ENCODE results near the gene ZNF525. TPM values are rescaled to one million over a fixed set of nuclear protein-coding genes. Genes with fewer than 3 reads are reported as not detected.
"Not testable (repeated sequence)": the region's sequence is repeated elsewhere in the genome, so short reads cannot be mapped to it uniquely, and the experiment has no call there.

Gene ZNF525
- total and polyA plus RNA-seq, 4 donors, result 1.1 to 5.2 (median 1.4) TPM

DNA sequence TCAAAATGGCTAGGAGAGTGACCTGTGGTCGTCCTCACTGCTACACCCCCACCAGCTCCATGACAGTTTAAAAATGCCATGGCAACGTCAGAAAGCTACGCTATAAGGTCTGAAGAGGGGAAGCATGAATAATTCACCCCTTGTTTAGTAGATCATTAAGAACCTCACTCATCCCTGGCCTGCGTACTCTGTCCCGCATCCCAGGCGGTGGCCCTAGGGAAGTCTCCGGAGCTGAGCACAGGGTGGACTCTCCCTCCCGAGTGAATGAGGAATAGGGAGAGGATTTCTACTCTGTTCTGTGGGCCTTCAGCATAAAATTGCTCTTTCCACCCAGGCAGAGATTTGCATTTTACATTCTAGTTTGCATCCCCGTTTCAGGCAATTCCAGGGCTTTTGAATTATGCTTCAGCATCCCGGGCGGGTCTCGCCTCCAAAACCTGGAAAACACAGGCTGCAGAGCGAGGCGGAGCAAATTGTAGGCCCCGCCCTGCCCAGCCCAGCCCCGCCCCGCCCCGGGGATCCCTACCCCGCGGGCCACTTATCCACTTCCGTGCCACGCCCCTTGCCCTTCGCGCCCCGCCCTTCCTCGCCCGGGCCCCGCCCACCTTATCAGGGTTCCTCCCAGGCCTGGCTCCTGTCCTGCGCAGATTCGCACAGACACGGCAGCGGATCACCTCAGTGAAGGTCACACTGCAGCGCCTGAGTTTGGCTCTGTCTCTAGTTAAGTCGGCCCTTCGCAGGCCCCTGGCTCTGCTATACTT, 7.5 kb upstream of the ZNF525 start:
- no peaks in the 10 kb centered on the region for H3K4me1 ChIP-seq (ENCODE audit: control insufficient read depth in 4 of 4, insufficient read depth in 4 of 4, low read length in 3 of 4)
- H3K9ac ChIP-seq (ENCODE audit: low read depth in 1 of 2, low read length in 2 of 2), result no peak overlapping the region
- no peak for DNase-seq (ENCODE audit: low spot score)
- peak overlapping the region in 2 of 3 donors; percentile 18 to 37 for H3K4me3 ChIP-seq (ENCODE audit: low read depth in 1 of 3, low read length in 3 of 3)
- peaks cover 0 to 3% (median 0%) of the 10 kb centered on the region in 4 donors for H3K36me3 ChIP-seq (ENCODE audit: control insufficient read depth in 4 of 4, insufficient read depth in 3 of 4, low read depth in 1 of 4, low read length in 3 of 4)
- no peak for TF ChIP-seq SP1 (IDR thresholded peaks at IDR 0.05)
- no peak overlapping the region for H3K27ac ChIP-seq (ENCODE audit: low read depth in 1 of 2, low read length in 2 of 2)
- H3K9me3 ChIP-seq (ENCODE audit: control insufficient read depth in 4 of 4, low read length in 3 of 4), result peaks cover 27 to 43% (median 36%) of the 10 kb centered on the region in 4 donors
- H3K27me3 ChIP-seq (ENCODE audit: control insufficient read depth in 4 of 4, insufficient read depth in 4 of 4, low read length in 3 of 4), result no peaks in the 10 kb centered on the region
- 49% methylated on average over 35 of the region's 35 CpGs for WGBS

DNA sequence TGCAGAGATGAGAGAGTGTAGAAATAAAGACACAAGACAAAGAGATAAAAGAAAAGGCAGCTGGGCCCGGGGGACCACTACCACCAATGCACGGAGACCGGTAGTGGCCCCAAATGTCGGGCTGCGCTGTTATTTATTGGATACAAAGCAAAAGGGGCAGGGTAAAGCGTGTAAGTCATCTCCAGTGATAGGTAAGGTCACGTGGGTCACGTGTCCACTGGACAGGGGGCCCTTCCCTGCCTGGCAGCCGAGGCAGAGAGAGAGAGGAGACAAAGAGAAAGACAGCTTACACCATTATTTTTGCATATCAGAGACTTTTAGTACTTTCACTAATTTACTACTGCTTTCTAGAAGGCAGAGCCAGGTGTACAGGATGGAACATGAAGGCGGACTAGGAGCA, 5.4 kb upstream of the ZNF525 start:
- H3K4me3 ChIP-seq (ENCODE audit: low read depth in 1 of 3, low read length in 3 of 3); H3K27ac ChIP-seq (ENCODE audit: low read depth in 1 of 2, low read length in 2 of 2); H3K36me3 ChIP-seq (ENCODE audit: control insufficient read depth in 4 of 4, insufficient read depth in 3 of 4, low read depth in 1 of 4, low read length in 3 of 4); H3K9ac ChIP-seq (ENCODE audit: low read depth in 1 of 2, low read length in 2 of 2); H3K4me1 ChIP-seq (ENCODE audit: control insufficient read depth in 4 of 4, insufficient read depth in 4 of 4, low read length in 3 of 4); H3K27me3 ChIP-seq (ENCODE audit: control insufficient read depth in 4 of 4, insufficient read depth in 4 of 4, low read length in 3 of 4); DNase-seq (ENCODE audit: low spot score): not testable (repeated sequence)
- 91% methylated on average over 10 of the region's 10 CpGs for WGBS
- peaks cover 14 to 26% (median 24%) of the 10 kb centered on the region in 4 donors for H3K9me3 ChIP-seq (ENCODE audit: control insufficient read depth in 4 of 4, low read length in 3 of 4)

DNA sequence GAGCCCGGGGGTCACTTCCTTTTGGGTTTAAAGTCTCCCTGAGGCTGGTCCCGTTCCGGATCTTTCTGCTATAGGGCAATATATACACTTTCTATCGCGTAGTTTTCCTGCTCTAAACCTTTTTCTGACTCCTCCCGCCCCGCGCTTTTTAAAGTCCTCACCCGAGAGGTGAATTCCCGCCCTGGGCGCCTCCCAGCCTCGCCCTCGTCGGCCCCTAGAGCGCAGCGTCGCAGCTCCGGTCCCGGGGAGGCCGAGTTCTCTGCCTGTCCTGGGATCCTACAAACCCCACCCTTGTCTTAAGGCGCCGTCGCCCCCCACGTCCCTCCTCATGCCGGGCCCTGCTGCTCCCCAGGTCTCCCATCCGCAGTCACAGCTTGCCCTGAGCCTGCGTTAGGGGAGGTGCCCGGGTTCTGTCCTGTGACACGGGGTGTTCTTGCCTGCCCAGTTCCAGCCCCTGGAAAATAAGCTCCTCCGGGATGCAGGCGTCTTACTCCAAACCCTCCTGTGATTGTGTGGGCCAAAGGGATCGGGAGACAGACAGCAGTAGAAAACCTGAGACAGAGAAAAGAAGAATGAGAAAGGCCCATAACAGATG, 491 bp downstream of the ZNF525 start:
- peak overlapping the region; percentile 68 to 86 (median 69) for H3K4me3 ChIP-seq (ENCODE audit: low read depth in 1 of 3, low read length in 3 of 3)
- H3K9ac ChIP-seq (ENCODE audit: low read depth in 1 of 2, low read length in 2 of 2), result peak overlapping the region in 1 of 2 donors; percentile 32
- peak in 1 of 2 donors; percentile 2 for TF ChIP-seq GABPA (IDR thresholded peaks at IDR 0.05 in 1 of 2, conservative IDR thresholded peaks at IDR 0.05 in 1 of 2)
- no peak for TF ChIP-seq FOXA1 (IDR thresholded peaks at IDR 0.05)
- 2% methylated on average over 32 of the region's 32 CpGs for WGBS
- peaks cover 0 to 5% (median under 1%) of the 10 kb centered on the region in 4 donors for H3K9me3 ChIP-seq (ENCODE audit: control insufficient read depth in 4 of 4, low read length in 3 of 4)
- peak overlapping the region in 1 of 2 donors; percentile 41 for H3K27ac ChIP-seq (ENCODE audit: low read depth in 1 of 2, low read length in 2 of 2)
- DNase-seq (ENCODE audit: low spot score), result no peak
- H3K27me3 ChIP-seq (ENCODE audit: control insufficient read depth in 4 of 4, insufficient read depth in 4 of 4, low read length in 3 of 4), result no peaks in the 10 kb centered on the region
- no peaks in the 10 kb centered on the region for H3K36me3 ChIP-seq (ENCODE audit: control insufficient read depth in 4 of 4, insufficient read depth in 3 of 4, low read depth in 1 of 4, low read length in 3 of 4)
- H3K4me1 ChIP-seq (ENCODE audit: control insufficient read depth in 4 of 4, insufficient read depth in 4 of 4, low read length in 3 of 4), result peaks cover 0 to 7% (median 2%) of the 10 kb centered on the region in 4 donors

DNA sequence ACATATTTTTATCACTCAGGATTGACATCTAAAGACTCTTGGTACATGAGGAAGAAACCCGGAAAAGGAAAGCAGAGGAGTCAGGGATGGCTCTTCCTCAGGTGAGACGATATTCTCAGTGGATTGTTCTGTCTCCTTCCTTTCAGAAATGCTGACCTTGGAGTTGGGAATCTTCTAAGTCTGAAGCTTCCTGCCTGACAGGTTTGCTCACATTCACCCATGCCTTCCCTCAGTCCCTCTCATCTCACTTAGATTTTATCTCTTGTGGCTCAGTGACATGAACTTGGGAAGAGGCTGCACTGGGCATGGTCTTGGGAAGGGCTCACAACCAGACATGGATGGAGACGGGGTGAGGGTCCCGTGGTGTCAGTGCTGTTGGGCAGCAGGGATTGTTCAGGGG, 6.7 kb downstream of the ZNF525 start:
- no peak overlapping the region for H3K9ac ChIP-seq (ENCODE audit: low read depth in 1 of 2, low read length in 2 of 2)
- WGBS, result 95% methylated on average over 4 of the region's 4 CpGs
- H3K4me3 ChIP-seq (ENCODE audit: low read depth in 1 of 3, low read length in 3 of 3), result no peak overlapping the region
- H3K9me3 ChIP-seq (ENCODE audit: control insufficient read depth in 4 of 4, low read length in 3 of 4), result peaks cover 0 to 12% (median 8%) of the 10 kb centered on the region in 4 donors
- DNase-seq (ENCODE audit: low spot score), result no peak
- no peaks in the 10 kb centered on the region for H3K4me1 ChIP-seq (ENCODE audit: control insufficient read depth in 4 of 4, insufficient read depth in 4 of 4, low read length in 3 of 4)
- no peak overlapping the region for H3K27ac ChIP-seq (ENCODE audit: low read depth in 1 of 2, low read length in 2 of 2)
- no peaks in the 10 kb centered on the region for H3K27me3 ChIP-seq (ENCODE audit: control insufficient read depth in 4 of 4, insufficient read depth in 4 of 4, low read length in 3 of 4)
- peaks cover 3 to 13% (median 7%) of the 10 kb centered on the region in 4 donors for H3K36me3 ChIP-seq (ENCODE audit: control insufficient read depth in 4 of 4, insufficient read depth in 3 of 4, low read depth in 1 of 4, low read length in 3 of 4)
- TF ChIP-seq, protein P1, sequence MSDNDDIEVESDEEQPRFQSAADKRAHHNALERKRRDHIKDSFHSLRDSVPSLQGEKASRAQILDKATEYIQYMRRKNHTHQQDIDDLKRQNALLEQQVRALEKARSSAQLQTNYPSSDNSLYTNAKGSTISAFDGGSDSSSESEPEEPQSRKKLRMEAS (IDR thresholded peaks at IDR 0.05), result no peak
- TF ChIP-seq RAD21 (IDR thresholded peaks at IDR 0.05), result no peak
- TF ChIP-seq FOXA2 (IDR thresholded peaks at IDR 0.05), result no peak
- TF ChIP-seq, protein P2, sequence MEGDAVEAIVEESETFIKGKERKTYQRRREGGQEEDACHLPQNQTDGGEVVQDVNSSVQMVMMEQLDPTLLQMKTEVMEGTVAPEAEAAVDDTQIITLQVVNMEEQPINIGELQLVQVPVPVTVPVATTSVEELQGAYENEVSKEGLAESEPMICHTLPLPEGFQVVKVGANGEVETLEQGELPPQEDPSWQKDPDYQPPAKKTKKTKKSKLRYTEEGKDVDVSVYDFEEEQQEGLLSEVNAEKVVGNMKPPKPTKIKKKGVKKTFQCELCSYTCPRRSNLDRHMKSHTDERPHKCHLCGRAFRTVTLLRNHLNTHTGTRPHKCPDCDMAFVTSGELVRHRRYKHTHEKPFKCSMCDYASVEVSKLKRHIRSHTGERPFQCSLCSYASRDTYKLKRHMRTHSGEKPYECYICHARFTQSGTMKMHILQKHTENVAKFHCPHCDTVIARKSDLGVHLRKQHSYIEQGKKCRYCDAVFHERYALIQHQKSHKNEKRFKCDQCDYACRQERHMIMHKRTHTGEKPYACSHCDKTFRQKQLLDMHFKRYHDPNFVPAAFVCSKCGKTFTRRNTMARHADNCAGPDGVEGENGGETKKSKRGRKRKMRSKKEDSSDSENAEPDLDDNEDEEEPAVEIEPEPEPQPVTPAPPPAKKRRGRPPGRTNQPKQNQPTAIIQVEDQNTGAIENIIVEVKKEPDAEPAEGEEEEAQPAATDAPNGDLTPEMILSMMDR (IDR thresholded peaks at IDR 0.05; ENCODE audit: low read depth, low read length, missing input control), result no peak
- no peak for TF ChIP-seq HNF4G (IDR thresholded peaks at IDR 0.05)
- TF ChIP-seq, protein P3, sequence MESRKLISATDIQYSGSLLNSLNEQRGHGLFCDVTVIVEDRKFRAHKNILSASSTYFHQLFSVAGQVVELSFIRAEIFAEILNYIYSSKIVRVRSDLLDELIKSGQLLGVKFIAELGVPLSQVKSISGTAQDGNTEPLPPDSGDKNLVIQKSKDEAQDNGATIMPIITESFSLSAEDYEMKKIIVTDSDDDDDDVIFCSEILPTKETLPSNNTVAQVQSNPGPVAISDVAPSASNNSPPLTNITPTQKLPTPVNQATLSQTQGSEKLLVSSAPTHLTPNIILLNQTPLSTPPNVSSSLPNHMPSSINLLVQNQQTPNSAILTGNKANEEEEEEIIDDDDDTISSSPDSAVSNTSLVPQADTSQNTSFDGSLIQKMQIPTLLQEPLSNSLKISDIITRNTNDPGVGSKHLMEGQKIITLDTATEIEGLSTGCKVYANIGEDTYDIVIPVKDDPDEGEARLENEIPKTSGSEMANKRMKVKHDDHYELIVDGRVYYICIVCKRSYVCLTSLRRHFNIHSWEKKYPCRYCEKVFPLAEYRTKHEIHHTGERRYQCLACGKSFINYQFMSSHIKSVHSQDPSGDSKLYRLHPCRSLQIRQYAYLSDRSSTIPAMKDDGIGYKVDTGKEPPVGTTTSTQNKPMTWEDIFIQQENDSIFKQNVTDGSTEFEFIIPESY (IDR thresholded peaks at IDR 0.05), result no peak
- no peak for TF ChIP-seq YY1 (IDR thresholded peaks at IDR 0.05)
- TF ChIP-seq NR2F2 (IDR thresholded peaks at IDR 0.05), result no peak
- TF ChIP-seq SP1 (IDR thresholded peaks at IDR 0.05), result no peak
- no peak for TF ChIP-seq EGR1 (IDR thresholded peaks at IDR 0.05; ENCODE audit: low read depth in 2 of 2)
- TF ChIP-seq, protein P4, sequence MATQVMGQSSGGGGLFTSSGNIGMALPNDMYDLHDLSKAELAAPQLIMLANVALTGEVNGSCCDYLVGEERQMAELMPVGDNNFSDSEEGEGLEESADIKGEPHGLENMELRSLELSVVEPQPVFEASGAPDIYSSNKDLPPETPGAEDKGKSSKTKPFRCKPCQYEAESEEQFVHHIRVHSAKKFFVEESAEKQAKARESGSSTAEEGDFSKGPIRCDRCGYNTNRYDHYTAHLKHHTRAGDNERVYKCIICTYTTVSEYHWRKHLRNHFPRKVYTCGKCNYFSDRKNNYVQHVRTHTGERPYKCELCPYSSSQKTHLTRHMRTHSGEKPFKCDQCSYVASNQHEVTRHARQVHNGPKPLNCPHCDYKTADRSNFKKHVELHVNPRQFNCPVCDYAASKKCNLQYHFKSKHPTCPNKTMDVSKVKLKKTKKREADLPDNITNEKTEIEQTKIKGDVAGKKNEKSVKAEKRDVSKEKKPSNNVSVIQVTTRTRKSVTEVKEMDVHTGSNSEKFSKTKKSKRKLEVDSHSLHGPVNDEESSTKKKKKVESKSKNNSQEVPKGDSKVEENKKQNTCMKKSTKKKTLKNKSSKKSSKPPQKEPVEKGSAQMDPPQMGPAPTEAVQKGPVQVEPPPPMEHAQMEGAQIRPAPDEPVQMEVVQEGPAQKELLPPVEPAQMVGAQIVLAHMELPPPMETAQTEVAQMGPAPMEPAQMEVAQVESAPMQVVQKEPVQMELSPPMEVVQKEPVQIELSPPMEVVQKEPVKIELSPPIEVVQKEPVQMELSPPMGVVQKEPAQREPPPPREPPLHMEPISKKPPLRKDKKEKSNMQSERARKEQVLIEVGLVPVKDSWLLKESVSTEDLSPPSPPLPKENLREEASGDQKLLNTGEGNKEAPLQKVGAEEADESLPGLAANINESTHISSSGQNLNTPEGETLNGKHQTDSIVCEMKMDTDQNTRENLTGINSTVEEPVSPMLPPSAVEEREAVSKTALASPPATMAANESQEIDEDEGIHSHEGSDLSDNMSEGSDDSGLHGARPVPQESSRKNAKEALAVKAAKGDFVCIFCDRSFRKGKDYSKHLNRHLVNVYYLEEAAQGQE (IDR thresholded peaks at IDR 0.05), result no peak
- no peak for TF ChIP-seq FOXA1 (IDR thresholded peaks at IDR 0.05)
- no peak for TF ChIP-seq TAF1 (conservative IDR thresholded peaks at IDR 0.05)
- TF ChIP-seq HNF4A (conservative IDR thresholded peaks at IDR 0.05), result no peak

Measured in liver (tissue), 9 donors.